ENCODE data around the gene PURB. TPM values are rescaled to one million over a fixed set of nuclear protein-coding genes. Genes with fewer than 3 reads are reported as not detected.

PURB gene
- polyA plus RNA-seq, 1 donor from 2014 or later: 14.7 TPM

DNA sequence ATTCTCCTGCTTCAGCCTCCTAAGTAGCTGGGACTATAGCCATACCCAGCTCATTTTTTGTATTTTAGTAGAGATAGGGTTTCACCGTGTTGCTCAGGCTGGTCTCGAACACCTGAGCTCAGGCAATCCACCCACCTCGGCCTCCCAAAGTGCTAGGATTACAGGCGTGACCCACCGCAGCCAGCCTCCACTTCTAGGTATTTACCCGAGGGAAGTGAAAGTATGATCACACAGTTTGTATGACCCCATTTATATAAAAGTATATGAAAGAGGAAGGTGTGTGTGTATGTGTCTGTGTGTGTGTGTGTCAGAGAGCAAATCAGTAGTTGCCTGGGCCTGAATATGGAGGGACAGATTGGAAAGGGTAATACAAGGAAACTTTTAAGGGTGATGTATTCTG lies 2.0 kb upstream of the PURB start:
- Histone ChIP-seq H3K4me2 (ENCODE audit: low read length) (no peak overlapping the region), H3K27me3 (ENCODE audit: insufficient read depth, low read depth, low read length) (no peaks in the 10 kb centered on the region), H3K9me2 (ENCODE audit: insufficient read depth, low read length) (no peaks in the 10 kb centered on the region), H3F3A (ENCODE audit: insufficient read depth, low read length, poor library complexity, severe bottlenecking) (peaks cover 3% of the 10 kb centered on the region), H3K9ac (ENCODE audit: low read length) (no peak overlapping the region), H3K79me2 (replicated peaks; ENCODE audit: insufficient read depth, low read length) (peaks cover 22% of the 10 kb centered on the region), H3K36me3 (ENCODE audit: insufficient read depth, low read length) (no peaks in the 10 kb centered on the region), H2AFZ (ENCODE audit: low read depth, low read length) (no peak overlapping the region), H3K4me3 (ENCODE audit: low read length) (no peak overlapping the region), H4K20me1 (ENCODE audit: insufficient read depth) (no peaks in the 10 kb centered on the region), H3K9me3 (ENCODE audit: low read length) (no peaks in the 10 kb centered on the region), H3K27ac (ENCODE audit: low read length) (no peak overlapping the region)
- no peak for TF ChIP-seq RAD21 (conservative IDR thresholded peaks at IDR 0.05)
- TF ChIP-seq EP300 (conservative IDR thresholded peaks at IDR 0.05; ENCODE audit: poor library complexity, severe bottlenecking): no peak
- TF ChIP-seq TAF1 (IDR thresholded peaks at IDR 0.05; ENCODE audit: low read depth): no peak
- TF ChIP-seq, protein P1, sequence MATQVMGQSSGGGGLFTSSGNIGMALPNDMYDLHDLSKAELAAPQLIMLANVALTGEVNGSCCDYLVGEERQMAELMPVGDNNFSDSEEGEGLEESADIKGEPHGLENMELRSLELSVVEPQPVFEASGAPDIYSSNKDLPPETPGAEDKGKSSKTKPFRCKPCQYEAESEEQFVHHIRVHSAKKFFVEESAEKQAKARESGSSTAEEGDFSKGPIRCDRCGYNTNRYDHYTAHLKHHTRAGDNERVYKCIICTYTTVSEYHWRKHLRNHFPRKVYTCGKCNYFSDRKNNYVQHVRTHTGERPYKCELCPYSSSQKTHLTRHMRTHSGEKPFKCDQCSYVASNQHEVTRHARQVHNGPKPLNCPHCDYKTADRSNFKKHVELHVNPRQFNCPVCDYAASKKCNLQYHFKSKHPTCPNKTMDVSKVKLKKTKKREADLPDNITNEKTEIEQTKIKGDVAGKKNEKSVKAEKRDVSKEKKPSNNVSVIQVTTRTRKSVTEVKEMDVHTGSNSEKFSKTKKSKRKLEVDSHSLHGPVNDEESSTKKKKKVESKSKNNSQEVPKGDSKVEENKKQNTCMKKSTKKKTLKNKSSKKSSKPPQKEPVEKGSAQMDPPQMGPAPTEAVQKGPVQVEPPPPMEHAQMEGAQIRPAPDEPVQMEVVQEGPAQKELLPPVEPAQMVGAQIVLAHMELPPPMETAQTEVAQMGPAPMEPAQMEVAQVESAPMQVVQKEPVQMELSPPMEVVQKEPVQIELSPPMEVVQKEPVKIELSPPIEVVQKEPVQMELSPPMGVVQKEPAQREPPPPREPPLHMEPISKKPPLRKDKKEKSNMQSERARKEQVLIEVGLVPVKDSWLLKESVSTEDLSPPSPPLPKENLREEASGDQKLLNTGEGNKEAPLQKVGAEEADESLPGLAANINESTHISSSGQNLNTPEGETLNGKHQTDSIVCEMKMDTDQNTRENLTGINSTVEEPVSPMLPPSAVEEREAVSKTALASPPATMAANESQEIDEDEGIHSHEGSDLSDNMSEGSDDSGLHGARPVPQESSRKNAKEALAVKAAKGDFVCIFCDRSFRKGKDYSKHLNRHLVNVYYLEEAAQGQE (IDR thresholded peaks at IDR 0.05; ENCODE audit: borderline replicate concordance): no peak
- no peak for TF ChIP-seq MXI1 (conservative IDR thresholded peaks at IDR 0.05; ENCODE audit: poor library complexity, severe bottlenecking)
- no peak for TF ChIP-seq SMC3 (conservative IDR thresholded peaks at IDR 0.05; ENCODE audit: poor library complexity)
- TF ChIP-seq POLR2AphosphoS5 (IDR thresholded peaks at IDR 0.05): no peak
- no peak for TF ChIP-seq CTCF (IDR thresholded peaks at IDR 0.05; ENCODE audit: poor library complexity, severe bottlenecking)
- TF ChIP-seq EZH2 (IDR thresholded peaks at IDR 0.05; ENCODE audit: borderline replicate concordance, insufficient read depth, low read length, poor library complexity, severe bottlenecking): no peak

DNA sequence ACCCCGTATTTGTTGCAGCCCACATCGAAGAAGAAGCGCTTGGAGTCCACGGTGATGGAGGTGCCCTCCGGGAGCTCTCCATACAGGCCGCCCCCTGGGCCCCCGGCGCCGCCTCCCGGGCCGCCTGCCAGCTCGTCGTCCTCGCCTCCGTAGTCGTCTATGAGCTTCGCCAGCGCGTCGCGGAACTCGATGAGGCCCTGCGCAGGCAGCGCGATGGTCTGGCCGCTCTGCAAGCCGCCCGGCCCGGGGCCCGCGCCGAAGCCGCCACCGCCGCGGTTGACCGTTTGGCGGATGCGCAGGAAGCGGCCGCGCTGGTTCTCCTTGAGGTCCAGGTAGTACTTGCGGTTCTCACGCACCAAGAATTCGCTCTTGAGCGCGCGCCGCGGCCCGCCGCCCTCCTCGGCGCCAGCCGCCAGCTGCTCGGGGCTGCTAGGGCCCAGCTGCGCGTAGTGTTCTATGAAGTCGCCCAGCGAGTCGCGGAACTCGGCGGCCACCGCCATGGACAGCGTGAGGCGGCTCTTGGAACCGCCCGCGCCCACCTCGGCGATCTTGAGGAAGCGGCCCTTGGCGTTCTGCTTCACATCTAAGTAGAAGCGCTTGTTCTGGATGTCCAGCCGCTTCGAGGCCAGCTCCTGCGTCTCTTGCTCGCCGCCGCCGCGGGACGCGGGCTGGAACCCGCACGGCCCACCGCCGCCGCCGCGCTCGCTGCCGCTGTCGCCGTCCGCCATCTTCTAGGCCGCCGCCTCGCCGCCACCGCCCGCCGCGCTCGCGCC lies 523 bp downstream of the PURB start:
- no peaks in the 10 kb centered on the region for H4K20me1 ChIP-seq (ENCODE audit: insufficient read depth)
- no peaks in the 10 kb centered on the region for H3K9me2 ChIP-seq (ENCODE audit: insufficient read depth, low read length)
- peak overlapping the region; percentile 97 for H3K4me2 ChIP-seq (ENCODE audit: low read length)
- H3K36me3 ChIP-seq (ENCODE audit: insufficient read depth, low read length): no peaks in the 10 kb centered on the region
- H2AFZ ChIP-seq (ENCODE audit: low read depth, low read length): no peak overlapping the region
- H3K27me3 ChIP-seq (ENCODE audit: insufficient read depth, low read depth, low read length): no peaks in the 10 kb centered on the region
- H3K79me2 ChIP-seq (replicated peaks; ENCODE audit: insufficient read depth, low read length): peaks cover 47% of the 10 kb centered on the region
- H3K9ac ChIP-seq (ENCODE audit: low read length): peak overlapping the region; percentile 90
- TF ChIP-seq TAF1 (IDR thresholded peaks at IDR 0.05; ENCODE audit: low read depth): no peak
- TF ChIP-seq RAD21 (conservative IDR thresholded peaks at IDR 0.05): peak; percentile 10
- peak; percentile 13 for TF ChIP-seq MXI1 (conservative IDR thresholded peaks at IDR 0.05; ENCODE audit: poor library complexity, severe bottlenecking)
- H3K27ac ChIP-seq (ENCODE audit: low read length): peak overlapping the region; percentile 78
- no peaks in the 10 kb centered on the region for H3K9me3 ChIP-seq (ENCODE audit: low read length)
- peaks cover 3% of the 10 kb centered on the region for H3F3A ChIP-seq (ENCODE audit: insufficient read depth, low read length, poor library complexity, severe bottlenecking)
- peak overlapping the region; percentile 94 for H3K4me3 ChIP-seq (ENCODE audit: low read length)

Data from neural cell (in vitro differentiated cells).